ENCODE measurements around the gene PAX7. TPM values are rescaled to one million over a fixed set of nuclear protein-coding genes. Genes with fewer than 3 reads are reported as not detected.
A peak's percentile ranks its signal among the peaks of the same experiment; 100 is the strongest.

PAX7 gene
- total RNA-seq, 2 donors from 2014 or later: not detected

- peaks cover 30% of the 10 kb centered on the region for H3K27me3 ChIP-seq (replicated peaks; ENCODE audit: insufficient read depth)
Measured at GRCh38 chr1:18646091-18646785, 15.6 kb downstream of the PAX7 start.

GRCh38 chr1:18646786-18647410 lies 16.3 kb downstream of the PAX7 start:
- no peaks in the 10 kb centered on the region for H3K9me3 ChIP-seq
- peak overlapping the region; percentile 59 for H3K4me3 ChIP-seq
- no peak for ATAC-seq (ENCODE audit: insufficient number of reproducible peaks, low FRiP score, low read depth)
- H3K27me3 ChIP-seq (replicated peaks; ENCODE audit: insufficient read depth): peaks cover 26% of the 10 kb centered on the region
- H3K36me3 ChIP-seq: no peaks in the 10 kb centered on the region
- DNase-seq (ENCODE audit: low spot score): no peak
- H3K27ac ChIP-seq: peak overlapping the region in 1 of 2 donors; percentile 34
- TF ChIP-seq CTCF (IDR thresholded peaks at IDR 0.05): no peak
- peaks cover 0 to 9% of the 10 kb centered on the region in 2 donors for H3K4me1 ChIP-seq (ENCODE audit: control insufficient read depth in 1 of 2, low read depth in 2 of 2)

More at GRCh38 chr1:18646091-18646785, 15.6 kb downstream of the PAX7 start:
- H3K9me3 ChIP-seq: no peaks in the 10 kb centered on the region
- H3K4me3 ChIP-seq: peak overlapping the region; percentile 59
- no peak for DNase-seq (ENCODE audit: low spot score)
- H3K36me3 ChIP-seq: no peaks in the 10 kb centered on the region
- no peak for ATAC-seq (ENCODE audit: insufficient number of reproducible peaks, low FRiP score, low read depth)
- H3K27ac ChIP-seq: peak overlapping the region in 1 of 2 donors; percentile 34
- H3K4me1 ChIP-seq (ENCODE audit: control insufficient read depth in 1 of 2, low read depth in 2 of 2): peaks cover 0 to 9% of the 10 kb centered on the region in 2 donors
- TF ChIP-seq CTCF (IDR thresholded peaks at IDR 0.05): no peak

- no peak overlapping the region for H3K4me3 ChIP-seq
- H3K9me3 ChIP-seq: no peaks in the 10 kb centered on the region
- TF ChIP-seq CTCF (IDR thresholded peaks at IDR 0.05): no peak
- H3K27me3 ChIP-seq (replicated peaks; ENCODE audit: insufficient read depth): peaks cover 26% of the 10 kb centered on the region
- peaks cover 0 to 9% of the 10 kb centered on the region in 2 donors for H3K4me1 ChIP-seq (ENCODE audit: control insufficient read depth in 1 of 2, low read depth in 2 of 2)
- H3K27ac ChIP-seq: no peak overlapping the region
- ATAC-seq (ENCODE audit: insufficient number of reproducible peaks, low FRiP score, low read depth): no peak
- no peak for DNase-seq (ENCODE audit: low spot score)
- H3K36me3 ChIP-seq: no peaks in the 10 kb centered on the region
Measured at GRCh38 chr1:18647681-18648214, 17.1 kb downstream of the PAX7 start.

DNA sequence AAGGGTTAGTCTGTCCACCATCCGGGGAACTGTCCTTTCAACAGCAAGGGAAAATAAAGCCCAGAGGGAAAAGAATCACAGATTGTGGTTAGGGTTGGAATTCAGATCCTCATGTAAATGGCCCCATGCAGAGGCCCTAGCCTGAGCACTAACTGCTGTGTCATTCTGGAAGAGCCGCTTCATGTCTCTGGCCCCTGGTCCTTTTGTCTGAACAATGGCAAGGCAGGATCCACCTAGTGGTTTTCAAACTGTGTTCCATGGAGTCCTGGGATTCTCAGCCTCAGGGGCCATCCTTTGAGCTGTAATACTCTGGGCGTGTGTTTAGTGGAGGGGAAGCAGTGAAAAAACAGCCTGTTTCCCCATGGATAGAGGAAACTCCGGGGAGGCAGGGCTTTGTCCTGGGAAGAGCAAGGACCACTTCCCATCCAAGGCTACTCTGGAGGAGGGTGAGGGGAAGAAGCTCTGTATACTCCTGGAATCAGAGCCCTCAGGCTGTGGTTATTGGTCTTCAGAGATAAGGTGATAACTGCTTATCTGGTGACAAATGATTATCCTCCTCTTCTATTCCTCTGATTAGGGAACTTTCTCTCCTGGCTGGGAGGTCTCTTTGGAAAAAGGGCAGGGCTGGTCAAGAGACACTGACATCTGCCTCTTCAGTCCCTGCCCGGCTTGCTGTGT lies 19.2 kb downstream of the PAX7 start:
- TF ChIP-seq CTCF (IDR thresholded peaks at IDR 0.05): no peak
- Histone ChIP-seq H3K27ac (no peak overlapping the region), H3K9me3 (no peaks in the 10 kb centered on the region), H3K4me1 (ENCODE audit: control insufficient read depth in 1 of 2, low read depth in 2 of 2) (peaks cover 0 to 9% of the 10 kb centered on the region in 2 donors), H3K4me3 (no peak overlapping the region), H3K36me3 (no peaks in the 10 kb centered on the region), H3K27me3 (replicated peaks; ENCODE audit: insufficient read depth) (peaks cover 20% of the 10 kb centered on the region)
- DNase-seq (ENCODE audit: low spot score) (no peak), ATAC-seq (ENCODE audit: insufficient number of reproducible peaks, low FRiP score, low read depth) (no peak)

GRCh38 chr1:18651713-18652112 lies 21.1 kb downstream of the PAX7 start:
- H3K4me3 ChIP-seq: no peak overlapping the region
- no peak for TF ChIP-seq CTCF (IDR thresholded peaks at IDR 0.05)
- H3K9me3 ChIP-seq: no peaks in the 10 kb centered on the region
- H3K36me3 ChIP-seq: no peaks in the 10 kb centered on the region
- no peak for ATAC-seq (ENCODE audit: insufficient number of reproducible peaks, low FRiP score, low read depth)
- peaks cover 0 to 3% of the 10 kb centered on the region in 2 donors for H3K4me1 ChIP-seq (ENCODE audit: control insufficient read depth in 1 of 2, low read depth in 2 of 2)
- no peak overlapping the region for H3K27ac ChIP-seq
- H3K27me3 ChIP-seq (replicated peaks; ENCODE audit: insufficient read depth): peaks cover 8% of the 10 kb centered on the region
- DNase-seq (ENCODE audit: low spot score): no peak
